Skeletal muscle tissue (tissue), 1 donor: Measurements from ENCODE around the gene RWDD3. TPM values are rescaled to one million over a fixed set of nuclear protein-coding genes. Genes with fewer than 3 reads are reported as not detected.

ENCODE experiments used
- total RNA-seq: library from RNA; depleted of rRNA; stranded (reverse); fragments of >200 nt; gene quantifications from one replicate; pipeline ENCODE4 v1.2.3, GENCODE V29; 2014

RWDD3 gene
- total RNA-seq, 1 donor from 2014 or later, result 12.0 TPM

Other genes starting within 250 kb of the RWDD3 start
- gene ALG14, start 161.3 kb upstream of the RWDD3 start, total RNA-seq, result 1.0 TPM
- 17.7 TPM for gene TLCD4, start 116.9 kb upstream of the RWDD3 start, total RNA-seq